Measurements from ENCODE around the gene LIN7A. TPM values are rescaled to one million over a fixed set of nuclear protein-coding genes. Genes with fewer than 3 reads are reported as not detected.

Gene LIN7A
- total and polyA plus RNA-seq, 9 donors = 2.6 to 13.1 (median 6.6) TPM

GRCh38 chr12:80936353-80936641 lies 1.4 kb downstream of the LIN7A start:
- 1 to 4% (median 1%) methylated on average over 11 of the region's 11 CpGs for WGBS, 3 donors
- H3K36me3 ChIP-seq = no peaks in the 10 kb centered on the region
- peak overlapping the region; percentile 72 to 80 for H3K27ac ChIP-seq
- no peaks in the 10 kb centered on the region for H3K9me3 ChIP-seq
- no peaks in the 10 kb centered on the region for H3K4me1 ChIP-seq (ENCODE audit: insufficient read depth)
- H3K4me3 ChIP-seq = peak overlapping the region; percentile 78
- peak in 1 of 5 donors; percentile 50 for DNase-seq
- TF ChIP-seq POLR2A (IDR thresholded peaks at IDR 0.05) (no peak), EP300 (IDR thresholded peaks at IDR 0.05) (no peak), CTCF (IDR thresholded peaks at IDR 0.05) (no peak)
- no peaks in the 10 kb centered on the region for H3K27me3 ChIP-seq
- intact Hi-C loops (cut with DNase I) = loop anchor here in 2 of 4 donors (10.0 kb wide), 2 partner anchors 101 to 139 kb away; partner anchors contain the start of gene ACSS3 (in 1 of the 2)

- WGBS, 3 donors = 89 to 92% (median 89%) methylated on average over 2 of the region's 2 CpGs
- TF ChIP-seq CTCF (IDR thresholded peaks at IDR 0.05) (no peak), POLR2A (IDR thresholded peaks at IDR 0.05) (no peak)
- Histone ChIP-seq H3K4me1 (ENCODE audit: insufficient read depth) (no peaks in the 10 kb centered on the region), H3K36me3 (no peaks in the 10 kb centered on the region), H3K4me3 (no peak overlapping the region), H3K27me3 (no peaks in the 10 kb centered on the region), H3K27ac (no peak overlapping the region), H3K9me3 (no peaks in the 10 kb centered on the region)
- intact Hi-C loops (cut with DNase I) = loop anchor here in 2 of 4 donors (10.0 kb wide), 2 partner anchors 100 to 140 kb away; partner anchors contain the start of gene ACSS3 (in 1 of the 2)
- DNase-seq = no peak
These were observed 2.6 kb downstream of the LIN7A start for GRCh38 chr12:80935111-80935510.

GRCh38 chr12:80925983-80926382 lies 11.8 kb downstream of the LIN7A start:
- Histone ChIP-seq H3K9me3 (no peaks in the 10 kb centered on the region), H3K4me1 (ENCODE audit: insufficient read depth) (no peaks in the 10 kb centered on the region), H3K4me3 (no peak overlapping the region), H3K27ac (no peak overlapping the region), H3K36me3 (no peaks in the 10 kb centered on the region), H3K27me3 (no peaks in the 10 kb centered on the region)
- TF ChIP-seq POLR2A (IDR thresholded peaks at IDR 0.05) (no peak), EP300 (IDR thresholded peaks at IDR 0.05) (no peak)
- WGBS, 3 donors = 85 to 90% (median 90%) methylated on average over 1 of the region's 1 CpG
- DNase-seq = no peak
- intact Hi-C loops (cut with DNase I) = no loop called here

GRCh38 chr12:80925237-80925636 lies 12.5 kb downstream of the LIN7A start:
- no peaks in the 10 kb centered on the region for H3K9me3 ChIP-seq
- WGBS, 3 donors = 90 to 92% (median 90%) methylated on average over 2 of the region's 2 CpGs
- H3K4me1 ChIP-seq (ENCODE audit: insufficient read depth) = no peaks in the 10 kb centered on the region
- H3K36me3 ChIP-seq = no peaks in the 10 kb centered on the region
- TF ChIP-seq CTCF (IDR thresholded peaks at IDR 0.05) (no peak), EP300 (IDR thresholded peaks at IDR 0.05) (no peak), POLR2A (IDR thresholded peaks at IDR 0.05) (no peak)
- no peaks in the 10 kb centered on the region for H3K27me3 ChIP-seq
- no peak for DNase-seq
- no peak overlapping the region for H3K4me3 ChIP-seq
- H3K27ac ChIP-seq = no peak overlapping the region
- intact Hi-C loops (cut with DNase I) = no loop called here

GRCh38 chr12:80924437-80924836 lies 13.3 kb downstream of the LIN7A start:
- no peak for DNase-seq
- Histone ChIP-seq H3K27me3 (no peaks in the 10 kb centered on the region), H3K27ac (no peak overlapping the region), H3K4me3 (no peak overlapping the region), H3K9me3 (no peaks in the 10 kb centered on the region), H3K36me3 (no peaks in the 10 kb centered on the region), H3K4me1 (ENCODE audit: insufficient read depth) (no peaks in the 10 kb centered on the region)
- intact Hi-C loops (cut with DNase I) = no loop called here
- TF ChIP-seq EP300 (IDR thresholded peaks at IDR 0.05) (no peak), POLR2A (IDR thresholded peaks at IDR 0.05) (no peak), CTCF (IDR thresholded peaks at IDR 0.05) (no peak)
- 73 to 80% (median 78%) methylated on average over 2 of the region's 2 CpGs for WGBS, 3 donors
